ENCODE data around the gene IRF2BP2.

IRF2BP2 gene

GRCh38 chr1:234627009-234627950, 17.3 kb upstream of the IRF2BP2 start:
- no peaks in the 10 kb centered on the region for H4K20me1 ChIP-seq (ENCODE audit: insufficient read depth, low read length)
- no peak overlapping the region for H2AFZ ChIP-seq (ENCODE audit: low read depth, low read length)
- H3K27ac ChIP-seq (ENCODE audit: low read length): no peak overlapping the region
- no peak overlapping the region for H3K9ac ChIP-seq (ENCODE audit: low read depth, low read length)
- H3K27me3 ChIP-seq (ENCODE audit: insufficient read depth, low read length, poor library complexity): no peaks in the 10 kb centered on the region
- H3K79me2 ChIP-seq (ENCODE audit: insufficient read depth, low read length): no peaks in the 10 kb centered on the region
- H3K4me2 ChIP-seq (ENCODE audit: insufficient read depth, low read length): no peak overlapping the region
- H3K9me3 ChIP-seq (ENCODE audit: insufficient read depth, low read length, severe bottlenecking): no peaks in the 10 kb centered on the region
- no peak for TF ChIP-seq CTCF (IDR thresholded peaks at IDR 0.05; ENCODE audit: borderline replicate concordance, extremely low read depth, low read length, poor library complexity, severe bottlenecking)
- TF ChIP-seq EZH2 (IDR thresholded peaks at IDR 0.05; ENCODE audit: borderline replicate concordance, low read depth, low read length, severe bottlenecking): no peak
- no peaks in the 10 kb centered on the region for H3K36me3 ChIP-seq (ENCODE audit: insufficient read depth, low read length)
- H3K4me1 ChIP-seq (ENCODE audit: insufficient read depth, low read length): no peaks in the 10 kb centered on the region
- H3K4me3 ChIP-seq (ENCODE audit: low read depth in 1 of 2, low read length in 2 of 2): no peak overlapping the region
- DNase-seq: no peak
- no peak for ATAC-seq (ENCODE audit: insufficient read depth, low read depth)

- no peaks in the 10 kb centered on the region for H3K79me2 ChIP-seq (ENCODE audit: insufficient read depth, low read length)
- H3K36me3 ChIP-seq (ENCODE audit: insufficient read depth, low read length): no peaks in the 10 kb centered on the region
- H3K4me1 ChIP-seq (ENCODE audit: insufficient read depth, low read length): no peaks in the 10 kb centered on the region
- no peaks in the 10 kb centered on the region for H3K27me3 ChIP-seq (ENCODE audit: insufficient read depth, low read length, poor library complexity)
- H3K9me3 ChIP-seq (ENCODE audit: insufficient read depth, low read length, severe bottlenecking): no peaks in the 10 kb centered on the region
- TF ChIP-seq CTCF (IDR thresholded peaks at IDR 0.05; ENCODE audit: borderline replicate concordance, extremely low read depth, low read length, poor library complexity, severe bottlenecking) (no peak), EZH2 (IDR thresholded peaks at IDR 0.05; ENCODE audit: borderline replicate concordance, low read depth, low read length, severe bottlenecking) (no peak)
- no peak overlapping the region for H3K4me3 ChIP-seq (ENCODE audit: low read depth in 1 of 2, low read length in 2 of 2)
- no peak overlapping the region for H3K4me2 ChIP-seq (ENCODE audit: insufficient read depth, low read length)
- no peak overlapping the region for H3K27ac ChIP-seq (ENCODE audit: low read length)
- no peak for ATAC-seq (ENCODE audit: insufficient read depth, low read depth)
- no peaks in the 10 kb centered on the region for H4K20me1 ChIP-seq (ENCODE audit: insufficient read depth, low read length)
- no peak overlapping the region for H2AFZ ChIP-seq (ENCODE audit: low read depth, low read length)
- no peak overlapping the region for H3K9ac ChIP-seq (ENCODE audit: low read depth, low read length)
- no peak for DNase-seq
These were observed 16.4 kb upstream of the IRF2BP2 start for GRCh38 chr1:234626391-234626790.

- TF ChIP-seq CTCF (IDR thresholded peaks at IDR 0.05; ENCODE audit: borderline replicate concordance, extremely low read depth, low read length, poor library complexity, severe bottlenecking): no peak
- no peak for TF ChIP-seq EZH2 (IDR thresholded peaks at IDR 0.05; ENCODE audit: borderline replicate concordance, low read depth, low read length, severe bottlenecking)
- Histone ChIP-seq H3K9me3 (ENCODE audit: insufficient read depth, low read length, severe bottlenecking) (no peaks in the 10 kb centered on the region), H3K4me2 (ENCODE audit: insufficient read depth, low read length) (no peak overlapping the region), H2AFZ (ENCODE audit: low read depth, low read length) (no peak overlapping the region), H3K4me1 (ENCODE audit: insufficient read depth, low read length) (no peaks in the 10 kb centered on the region), H3K36me3 (ENCODE audit: insufficient read depth, low read length) (no peaks in the 10 kb centered on the region), H3K27me3 (ENCODE audit: insufficient read depth, low read length, poor library complexity) (no peaks in the 10 kb centered on the region), H4K20me1 (ENCODE audit: insufficient read depth, low read length) (no peaks in the 10 kb centered on the region), H3K9ac (ENCODE audit: low read depth, low read length) (no peak overlapping the region), H3K27ac (ENCODE audit: low read length) (no peak overlapping the region), H3K4me3 (ENCODE audit: low read depth in 1 of 2, low read length in 2 of 2) (no peak overlapping the region), H3K79me2 (ENCODE audit: insufficient read depth, low read length) (no peaks in the 10 kb centered on the region)
- ATAC-seq (ENCODE audit: insufficient read depth, low read depth) (no peak), DNase-seq (no peak)
These were observed 14.7 kb upstream of the IRF2BP2 start for GRCh38 chr1:234624724-234625117.
